Suprapubic skin (tissue), 4 donors: ENCODE data around the gene RFPL2.

ENCODE experiments used
- EP300 ChIP-seq: sonication (generic); formaldehyde crosslinking; IDR thresholded peaks from one replicate; pipeline ENCODE4 v1.6.1; 2017; ENCODE audit warnings: antibody characterized with exemption
- POLR2A ChIP-seq, 2 donors: fragments of 450-650 bp; IDR thresholded peaks; one replicate each; pipeline ENCODE4 v1.6.1; 2017; ENCODE audit warnings: antibody characterized with exemption in 2 of 2, mild to moderate bottlenecking in 2 of 2, moderate library complexity in 2 of 2
- POLR2AphosphoS5 ChIP-seq, 3 donors: sonication (generic); formaldehyde crosslinking; IDR thresholded peaks; one replicate each; pipeline ENCODE4 v1.6.1; 2017; ENCODE audit warnings: antibody characterized with exemption in 3 of 3
- TF ChIP-seq, protein P1 (sequence below), 2 donors: fragments of 200-600 bp in 1 of 2; fragments of 450-650 bp in 1 of 2; sonication (generic) in 1 of 2; IDR thresholded peaks; one replicate each; pipeline ENCODE4 v1.5.1; 2016 to 2019; ENCODE audit warnings: antibody characterized with exemption in 2 of 2, mild to moderate bottlenecking in 1 of 2, moderate library complexity in 1 of 2

DNA sequence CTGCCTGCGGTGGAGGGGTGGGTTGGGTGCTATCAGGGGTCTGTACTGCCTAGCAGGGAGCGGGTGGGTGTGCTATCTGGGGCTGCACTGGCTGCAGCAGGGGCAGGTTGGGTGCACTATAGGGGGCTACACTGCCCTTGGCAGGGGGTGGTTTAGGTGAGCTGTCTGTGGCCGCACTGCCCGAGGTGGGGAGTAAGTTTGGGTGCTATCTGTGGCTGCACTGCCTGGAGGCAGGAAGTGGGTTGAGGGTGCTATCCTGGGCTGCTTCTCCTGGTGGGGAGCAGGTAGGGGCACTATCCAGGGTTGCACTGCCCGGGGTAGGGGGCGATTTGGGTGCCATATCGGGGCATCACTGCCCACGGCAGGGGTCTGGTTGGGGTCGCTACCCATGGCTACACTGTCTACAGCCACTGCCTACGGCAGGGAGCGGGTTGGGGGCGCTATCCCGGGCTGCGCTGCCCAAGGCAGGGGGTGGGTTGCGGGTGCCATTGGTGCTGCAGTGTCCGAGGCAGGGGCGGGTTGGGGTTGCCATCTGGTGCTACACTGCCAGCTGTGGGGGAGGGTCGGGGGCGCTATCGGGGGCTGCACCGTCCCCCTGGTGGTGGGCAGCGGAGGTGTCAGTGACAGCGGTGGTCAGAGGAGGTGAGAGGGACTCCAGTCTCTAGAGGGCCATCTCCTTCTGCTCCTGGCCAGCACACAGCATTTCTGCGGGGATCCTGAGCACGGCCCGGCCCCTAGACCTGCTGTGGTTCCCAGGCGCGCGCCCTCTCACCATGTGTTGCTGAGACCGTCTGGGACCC is 1.3 kb upstream of the RFPL2 start:
- TF ChIP-seq, protein P1, sequence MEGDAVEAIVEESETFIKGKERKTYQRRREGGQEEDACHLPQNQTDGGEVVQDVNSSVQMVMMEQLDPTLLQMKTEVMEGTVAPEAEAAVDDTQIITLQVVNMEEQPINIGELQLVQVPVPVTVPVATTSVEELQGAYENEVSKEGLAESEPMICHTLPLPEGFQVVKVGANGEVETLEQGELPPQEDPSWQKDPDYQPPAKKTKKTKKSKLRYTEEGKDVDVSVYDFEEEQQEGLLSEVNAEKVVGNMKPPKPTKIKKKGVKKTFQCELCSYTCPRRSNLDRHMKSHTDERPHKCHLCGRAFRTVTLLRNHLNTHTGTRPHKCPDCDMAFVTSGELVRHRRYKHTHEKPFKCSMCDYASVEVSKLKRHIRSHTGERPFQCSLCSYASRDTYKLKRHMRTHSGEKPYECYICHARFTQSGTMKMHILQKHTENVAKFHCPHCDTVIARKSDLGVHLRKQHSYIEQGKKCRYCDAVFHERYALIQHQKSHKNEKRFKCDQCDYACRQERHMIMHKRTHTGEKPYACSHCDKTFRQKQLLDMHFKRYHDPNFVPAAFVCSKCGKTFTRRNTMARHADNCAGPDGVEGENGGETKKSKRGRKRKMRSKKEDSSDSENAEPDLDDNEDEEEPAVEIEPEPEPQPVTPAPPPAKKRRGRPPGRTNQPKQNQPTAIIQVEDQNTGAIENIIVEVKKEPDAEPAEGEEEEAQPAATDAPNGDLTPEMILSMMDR (IDR thresholded peaks at IDR 0.05) = no peak
- no peak for TF ChIP-seq POLR2A (IDR thresholded peaks at IDR 0.05)
- TF ChIP-seq EP300 = no peak
- TF ChIP-seq POLR2AphosphoS5 (IDR thresholded peaks at IDR 0.05) = no peak
